Testis (tissue), 2 donors: ENCODE measurements around the gene BMERB1.

Experiments
- CTCF ChIP-seq, 3 experiments: fragments of 450-650 bp in 2 of 3; fragments of 200-600 bp in 1 of 3; sonication (generic) in 1 of 3; IDR thresholded peaks; one replicate each; pipeline ENCODE4 v1.5.1; 2016 to 2019; ENCODE audit warnings: antibody characterized with exemption in 3 of 3, mild to moderate bottlenecking in 2 of 3, moderate library complexity in 1 of 3
- POLR2A ChIP-seq: fragments of 450-650 bp; IDR thresholded peaks from one replicate; pipeline ENCODE4 v1.6.1; 2017; ENCODE audit warnings: antibody characterized with exemption, mild to moderate bottlenecking, moderate library complexity

- TF ChIP-seq POLR2A (no peak), CTCF (IDR thresholded peaks at IDR 0.05) (no peak)
Measured at GRCh38 chr16:15517743-15518377, 83.5 kb downstream of the BMERB1 start.
